NCI-H526 treated with DMSO at 0.1 percent for 48 hours (cell line): ENCODE data around the gene GPR161.
"Not testable (repeated sequence)": the region's sequence is repeated elsewhere in the genome, so short reads cannot be mapped to it uniquely, and the experiment has no call there.

Source experiments
- DNase-seq: peaks from one replicate; lab custom pipeline; 2025; lab: John Stamatoyannopoulos, UW

The GPR161 gene

GRCh38 chr1:168136709-168137514, at the start of gene GPR161:
Gene GPR161, minus strand, starts transcription at chr1:168136930. Its CDS starts 32,080 bp downstream, at chr1:168104850.
- peak; percentile 66 for DNase-seq

- not testable (repeated sequence) for DNase-seq
Observed at GRCh38 chr1:168181063-168181720, 44.5 kb upstream of the GPR161 start.

- no peak for DNase-seq
Observed at GRCh38 chr1:168180148-168180524, 43.4 kb upstream of the GPR161 start.

GRCh38 chr1:168179438-168180147, 42.9 kb upstream of the GPR161 start:
- peak; percentile 67 for DNase-seq

GRCh38 chr1:168178638-168179437, 42.1 kb upstream of the GPR161 start, which contains the start of gene TIPRL:
Gene TIPRL, plus strand, starts transcription at chr1:168178962. Its CDS starts 116 bp downstream, at chr1:168179078.
- peak; percentile 99 for DNase-seq

- DNase-seq: no peak
Observed at GRCh38 chr1:168178227-168178637, 41.5 kb upstream of the GPR161 start.

- DNase-seq: no peak
Observed at GRCh38 chr1:168172250-168172915, 35.7 kb upstream of the GPR161 start.

- no peak for DNase-seq
Observed at GRCh38 chr1:168170564-168171508, 34.1 kb upstream of the GPR161 start.

- DNase-seq: no peak
Observed at GRCh38 chr1:168167806-168168205, 31.1 kb upstream of the GPR161 start.

GRCh38 chr1:168164771-168165170, 28.0 kb upstream of the GPR161 start:
- DNase-seq: no peak

GRCh38 chr1:168163670-168164069, 26.9 kb upstream of the GPR161 start:
- DNase-seq: no peak

- DNase-seq: no peak
Observed at GRCh38 chr1:168161459-168161858, 24.7 kb upstream of the GPR161 start.

GRCh38 chr1:168159979-168160378, 23.2 kb upstream of the GPR161 start:
- no peak for DNase-seq

GRCh38 chr1:168159251-168159650, 22.5 kb upstream of the GPR161 start:
- no peak for DNase-seq

GRCh38 chr1:168157638-168158037, 20.9 kb upstream of the GPR161 start:
- DNase-seq: no peak

GRCh38 chr1:168155910-168156309, 19.2 kb upstream of the GPR161 start:
- no peak for DNase-seq

GRCh38 chr1:168154707-168155106, 18.0 kb upstream of the GPR161 start:
- not testable (repeated sequence) for DNase-seq

GRCh38 chr1:168151935-168152334, 15.2 kb upstream of the GPR161 start:
- no peak for DNase-seq

- DNase-seq: no peak
Observed at GRCh38 chr1:168150283-168150682, 13.6 kb upstream of the GPR161 start.

- no peak for DNase-seq
Observed at GRCh38 chr1:168148916-168149315, 12.2 kb upstream of the GPR161 start.
